ENCODE results near the gene APRT. TPM values are rescaled to one million over a fixed set of nuclear protein-coding genes. Genes with fewer than 3 reads are reported as not detected.
A peak's percentile ranks its signal among the peaks of the same experiment; 100 is the strongest.

Gene APRT
- total RNA-seq, 1 donor from 2014 or later, result 116 TPM

DNA sequence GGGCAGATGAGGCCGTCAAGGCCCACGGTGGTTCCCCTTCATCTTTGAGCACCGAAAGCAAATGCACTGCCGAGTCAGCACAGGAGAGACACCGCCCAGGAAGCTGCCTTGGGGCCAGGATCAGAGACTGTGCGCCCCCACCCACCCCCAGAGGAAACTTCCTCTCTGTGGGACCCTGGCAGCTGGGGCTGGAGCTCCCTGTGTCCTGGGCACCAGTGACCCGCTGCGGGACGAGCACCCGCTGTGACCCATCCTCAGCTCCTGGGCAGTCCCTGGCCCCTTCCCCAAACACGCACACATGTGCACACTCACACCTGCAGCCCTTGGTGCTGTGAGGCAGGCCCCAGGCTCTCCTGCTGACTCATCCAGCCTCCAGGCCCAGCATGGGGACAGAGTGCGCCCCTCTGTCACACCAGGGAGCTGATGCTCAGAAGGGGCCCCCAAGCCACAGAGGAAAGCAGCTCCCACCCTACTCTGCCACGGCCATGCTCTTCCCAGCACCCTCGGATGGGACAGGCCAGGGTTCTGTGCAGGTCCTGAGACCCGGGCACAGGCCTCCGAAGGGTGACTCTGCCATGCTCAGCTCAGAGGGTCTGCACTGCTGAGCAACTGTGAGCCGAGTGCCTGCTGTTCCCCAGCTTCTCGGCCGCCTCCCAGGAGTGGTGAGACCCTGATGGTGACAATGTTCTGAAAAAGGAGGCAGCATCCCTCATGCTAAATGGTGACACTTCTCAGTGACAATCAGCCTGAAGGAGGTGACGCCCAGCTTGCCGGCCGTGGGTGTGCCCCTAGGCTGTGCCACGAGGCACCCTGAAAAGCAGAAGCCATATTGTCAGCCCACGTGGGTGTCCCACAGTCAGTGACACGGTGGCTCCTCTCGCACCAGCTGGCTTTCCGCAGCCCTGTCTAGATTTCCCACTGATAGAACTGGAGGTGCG lies 30.3 kb downstream of the APRT start:
- H3K27me3 Mint-ChIP-seq (ENCODE audit: low read depth), result peaks cover 28% of the 10 kb centered on the region
- no peaks in the 10 kb centered on the region for H3K36me3 Mint-ChIP-seq (ENCODE audit: low read depth)
- no peaks in the 10 kb centered on the region for H3K9me3 Mint-ChIP-seq
- no peak for DNase-seq (ENCODE audit: low read depth, low spot score)
- TF ChIP-seq, protein P1, sequence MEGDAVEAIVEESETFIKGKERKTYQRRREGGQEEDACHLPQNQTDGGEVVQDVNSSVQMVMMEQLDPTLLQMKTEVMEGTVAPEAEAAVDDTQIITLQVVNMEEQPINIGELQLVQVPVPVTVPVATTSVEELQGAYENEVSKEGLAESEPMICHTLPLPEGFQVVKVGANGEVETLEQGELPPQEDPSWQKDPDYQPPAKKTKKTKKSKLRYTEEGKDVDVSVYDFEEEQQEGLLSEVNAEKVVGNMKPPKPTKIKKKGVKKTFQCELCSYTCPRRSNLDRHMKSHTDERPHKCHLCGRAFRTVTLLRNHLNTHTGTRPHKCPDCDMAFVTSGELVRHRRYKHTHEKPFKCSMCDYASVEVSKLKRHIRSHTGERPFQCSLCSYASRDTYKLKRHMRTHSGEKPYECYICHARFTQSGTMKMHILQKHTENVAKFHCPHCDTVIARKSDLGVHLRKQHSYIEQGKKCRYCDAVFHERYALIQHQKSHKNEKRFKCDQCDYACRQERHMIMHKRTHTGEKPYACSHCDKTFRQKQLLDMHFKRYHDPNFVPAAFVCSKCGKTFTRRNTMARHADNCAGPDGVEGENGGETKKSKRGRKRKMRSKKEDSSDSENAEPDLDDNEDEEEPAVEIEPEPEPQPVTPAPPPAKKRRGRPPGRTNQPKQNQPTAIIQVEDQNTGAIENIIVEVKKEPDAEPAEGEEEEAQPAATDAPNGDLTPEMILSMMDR (conservative IDR thresholded peaks at IDR 0.05), result no peak
- peak overlapping the region; percentile 12 for H3K27ac Mint-ChIP-seq (ENCODE audit: unreplicated experiment)
- no peak overlapping the region for H3K4me3 Mint-ChIP-seq
- peaks cover 9% of the 10 kb centered on the region for H3K4me1 Mint-ChIP-seq

DNA sequence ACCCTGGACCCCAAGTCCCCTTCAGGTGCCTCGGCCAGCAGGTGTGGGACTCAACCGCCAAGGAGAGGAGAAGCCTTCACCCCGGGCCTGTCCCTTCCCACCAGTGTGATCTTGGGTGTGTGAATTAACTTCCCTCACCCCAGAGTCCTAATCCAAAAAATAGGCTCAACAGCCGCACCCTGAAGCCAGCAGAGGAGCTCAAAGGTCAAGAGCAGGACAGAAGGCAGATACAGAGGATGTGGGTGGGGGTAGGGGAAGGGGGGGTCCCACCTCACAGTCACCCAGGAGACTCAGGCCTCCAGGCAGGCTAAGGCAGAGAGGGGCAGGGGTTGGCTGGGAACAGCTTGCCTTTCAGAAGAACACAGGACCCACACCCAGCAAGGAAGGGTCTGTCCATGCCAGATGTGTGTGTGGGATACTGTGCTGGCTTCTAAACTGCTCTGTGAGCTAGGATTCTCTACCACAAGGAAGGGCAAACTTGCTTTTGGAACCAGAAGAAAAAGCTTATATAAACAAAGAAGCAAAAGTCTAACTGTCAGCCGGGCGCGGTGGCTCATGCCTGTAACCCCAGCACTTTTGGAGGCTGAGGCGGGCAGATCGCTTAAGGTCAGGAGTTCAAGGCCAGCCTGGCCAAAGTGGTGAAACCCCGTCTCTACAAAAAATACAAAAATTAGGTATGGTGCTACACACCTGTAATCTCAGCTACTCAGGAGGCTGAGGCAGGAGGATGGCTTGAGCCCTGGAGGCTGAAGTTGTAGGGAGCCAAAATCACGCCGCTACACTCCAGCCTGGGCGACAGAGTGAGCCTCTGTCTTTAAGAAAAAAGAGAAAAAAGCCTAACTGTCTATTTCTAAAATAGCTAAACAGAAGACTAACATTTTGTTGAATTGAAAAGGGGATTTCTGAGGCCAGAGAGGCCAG lies 31.3 kb downstream of the APRT start:
- DNase-seq (ENCODE audit: low read depth, low spot score), result no peak
- no peaks in the 10 kb centered on the region for H3K36me3 Mint-ChIP-seq (ENCODE audit: low read depth)
- H3K27me3 Mint-ChIP-seq (ENCODE audit: low read depth), result peaks cover 24% of the 10 kb centered on the region
- H3K27ac Mint-ChIP-seq (ENCODE audit: unreplicated experiment), result peak overlapping the region; percentile 57
- TF ChIP-seq, protein P1 (conservative IDR thresholded peaks at IDR 0.05), result no peak
- peaks cover 9% of the 10 kb centered on the region for H3K4me1 Mint-ChIP-seq
- H3K9me3 Mint-ChIP-seq, result no peaks in the 10 kb centered on the region
- no peak overlapping the region for H3K4me3 Mint-ChIP-seq

DNA sequence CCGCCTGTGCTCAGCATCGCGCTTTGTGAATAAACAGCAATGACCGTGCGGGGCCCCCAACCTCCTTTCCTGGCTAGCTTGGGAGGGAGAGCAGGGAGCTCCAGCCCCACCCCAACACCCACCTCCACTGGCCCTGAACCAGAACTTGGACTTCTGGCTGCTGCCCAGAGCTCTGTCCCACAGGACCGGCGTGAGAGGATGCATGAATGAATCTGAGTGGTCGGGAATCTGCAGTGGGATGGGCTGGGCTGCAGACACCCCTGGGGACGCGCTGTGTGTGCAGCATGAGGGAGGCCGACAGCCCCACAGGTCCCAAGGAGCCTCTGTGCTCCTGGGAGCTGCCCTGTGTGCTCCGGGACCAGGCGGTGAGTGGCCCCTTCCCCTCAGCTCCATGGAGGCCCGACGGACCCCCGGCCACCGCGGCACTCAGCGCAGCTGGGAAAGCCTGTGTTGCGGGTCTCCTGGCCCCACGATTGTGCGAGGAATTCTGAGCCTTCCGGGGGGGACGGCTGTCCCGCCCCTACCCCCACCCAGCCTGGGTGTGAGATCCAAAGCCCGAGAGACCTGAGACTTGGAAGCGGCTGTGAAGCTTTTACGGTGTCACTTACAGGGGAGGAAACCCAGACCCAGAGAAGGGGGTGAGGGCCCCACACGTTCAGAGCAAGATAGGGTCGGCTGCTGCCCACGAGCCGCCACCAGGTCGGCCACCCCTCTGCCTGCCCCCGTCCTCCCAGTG lies 32.2 kb downstream of the APRT start:
- H3K4me3 Mint-ChIP-seq, result no peak overlapping the region
- H3K36me3 Mint-ChIP-seq (ENCODE audit: low read depth), result no peaks in the 10 kb centered on the region
- H3K4me1 Mint-ChIP-seq, result peaks cover 9% of the 10 kb centered on the region
- DNase-seq (ENCODE audit: low read depth, low spot score), result no peak
- H3K27me3 Mint-ChIP-seq (ENCODE audit: low read depth), result peaks cover 24% of the 10 kb centered on the region
- H3K27ac Mint-ChIP-seq (ENCODE audit: unreplicated experiment), result no peak overlapping the region
- TF ChIP-seq, protein P1 (conservative IDR thresholded peaks at IDR 0.05), result no peak
- H3K9me3 Mint-ChIP-seq, result no peaks in the 10 kb centered on the region

DNA sequence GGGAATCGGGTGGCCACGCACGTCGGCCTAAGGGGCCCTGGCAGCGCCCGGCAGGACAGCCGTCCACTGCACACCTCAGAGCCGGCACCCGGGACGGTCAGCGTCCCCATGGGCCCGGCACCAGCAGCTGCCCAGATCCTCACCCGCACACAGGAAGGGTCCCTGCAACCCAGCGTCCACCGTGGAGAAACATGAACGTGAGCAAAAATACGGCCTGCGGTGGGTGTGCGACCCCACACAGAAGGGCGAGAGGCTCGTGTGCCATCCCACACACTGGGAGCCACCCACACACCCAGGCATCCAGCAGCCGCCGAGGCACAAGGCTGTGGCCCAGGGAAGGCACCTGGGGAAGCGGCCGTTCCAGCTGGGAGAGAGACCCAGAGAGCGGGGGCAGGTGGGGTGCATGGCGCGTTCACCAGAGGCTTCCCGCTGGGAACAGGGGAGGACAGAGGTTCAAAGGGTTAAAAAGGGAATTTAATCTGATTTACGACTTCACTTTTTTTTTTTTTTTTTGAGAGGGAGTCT lies 33.1 kb downstream of the APRT start:
- Mint-ChIP-seq H3K9me3 (no peaks in the 10 kb centered on the region), H3K4me1 (peaks cover 9% of the 10 kb centered on the region), H3K27ac (ENCODE audit: unreplicated experiment) (no peak overlapping the region), H3K27me3 (ENCODE audit: low read depth) (peaks cover 19% of the 10 kb centered on the region), H3K4me3 (no peak overlapping the region), H3K36me3 (ENCODE audit: low read depth) (no peaks in the 10 kb centered on the region)
- no peak for DNase-seq (ENCODE audit: low read depth, low spot score)
- TF ChIP-seq, protein P1 (conservative IDR thresholded peaks at IDR 0.05), result no peak

DNA sequence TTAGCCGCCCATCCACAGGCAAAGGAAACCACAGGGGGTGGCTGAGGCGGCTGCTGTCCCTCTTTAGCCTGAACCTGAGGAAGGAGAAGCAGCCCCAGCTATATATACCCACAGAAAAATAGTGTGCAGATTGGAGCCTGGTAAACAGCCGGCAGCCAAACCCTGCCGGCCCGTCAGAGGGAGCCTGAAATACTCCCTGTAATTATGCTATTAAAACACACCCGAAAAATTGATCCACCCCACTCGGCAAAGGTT lies 33.5 kb downstream of the APRT start:
- H3K9me3 Mint-ChIP-seq, result no peaks in the 10 kb centered on the region
- H3K4me3 Mint-ChIP-seq, result no peak overlapping the region
- TF ChIP-seq, protein P1 (conservative IDR thresholded peaks at IDR 0.05), result no peak
- H3K4me1 Mint-ChIP-seq, result peaks cover 6% of the 10 kb centered on the region
- no peak for DNase-seq (ENCODE audit: low read depth, low spot score)
- peaks cover 15% of the 10 kb centered on the region for H3K27me3 Mint-ChIP-seq (ENCODE audit: low read depth)
- no peak overlapping the region for H3K27ac Mint-ChIP-seq (ENCODE audit: unreplicated experiment)
- H3K36me3 Mint-ChIP-seq (ENCODE audit: low read depth), result no peaks in the 10 kb centered on the region

Measured in neural crest cell (in vitro differentiated cells).